Measurements from ENCODE around the gene SH3RF3.

SH3RF3 gene

DNA sequence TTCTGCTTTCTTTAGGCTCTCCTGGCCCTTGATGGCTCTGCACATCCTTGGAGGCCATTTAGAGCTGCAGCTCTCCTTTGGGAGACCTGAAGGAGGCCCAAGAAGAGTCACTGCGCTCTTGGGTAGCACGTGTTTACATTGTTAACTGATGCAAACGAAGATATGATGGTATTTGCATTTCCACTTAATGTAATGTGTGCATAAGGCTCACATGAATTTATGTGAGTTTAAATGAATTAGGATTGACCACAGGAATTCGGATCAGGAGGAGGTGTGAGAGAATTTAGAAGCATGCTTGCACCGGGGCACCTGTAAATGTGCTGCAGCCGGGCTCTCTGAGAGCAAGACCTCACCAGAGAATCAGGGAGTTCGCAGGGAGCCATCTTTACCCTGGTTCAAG is 7.5 kb downstream of the SH3RF3 start:
- TF ChIP-seq CTCF (IDR thresholded peaks at IDR 0.05): no peak
- Mint-ChIP-seq H3K4me1 (peaks cover 66% of the 10 kb centered on the region), H3K36me3 (ENCODE audit: low read depth) (no peaks in the 10 kb centered on the region), H3K27ac (no peak overlapping the region), H3K4me3 (no peak overlapping the region), H3K9me3 (no peaks in the 10 kb centered on the region), H3K27me3 (ENCODE audit: low read depth, poor library complexity) (peaks cover 12% of the 10 kb centered on the region)
- no peak for DNase-seq

- Mint-ChIP-seq H3K9me3 (no peaks in the 10 kb centered on the region), H3K27me3 (ENCODE audit: low read depth, poor library complexity) (peaks cover 12% of the 10 kb centered on the region), H3K4me1 (peaks cover 67% of the 10 kb centered on the region), H3K27ac (no peak overlapping the region), H3K4me3 (no peak overlapping the region), H3K36me3 (ENCODE audit: low read depth) (no peaks in the 10 kb centered on the region)
- DNase-seq: no peak
- no peak for TF ChIP-seq CTCF (IDR thresholded peaks at IDR 0.05)
These were observed 8.6 kb downstream of the SH3RF3 start for GRCh38 chr2:109137616-109138015.

GRCh38 chr2:109138449-109138848 is 9.4 kb downstream of the SH3RF3 start:
- no peak for DNase-seq
- H3K4me1 Mint-ChIP-seq: peaks cover 69% of the 10 kb centered on the region
- H3K27ac Mint-ChIP-seq: no peak overlapping the region
- H3K4me3 Mint-ChIP-seq: no peak overlapping the region
- no peaks in the 10 kb centered on the region for H3K9me3 Mint-ChIP-seq
- H3K27me3 Mint-ChIP-seq (ENCODE audit: low read depth, poor library complexity): peaks cover 17% of the 10 kb centered on the region
- no peaks in the 10 kb centered on the region for H3K36me3 Mint-ChIP-seq (ENCODE audit: low read depth)
- TF ChIP-seq CTCF (IDR thresholded peaks at IDR 0.05): no peak

- peaks cover 17% of the 10 kb centered on the region for H3K27me3 Mint-ChIP-seq (ENCODE audit: low read depth, poor library complexity)
- H3K9me3 Mint-ChIP-seq: no peaks in the 10 kb centered on the region
- H3K4me1 Mint-ChIP-seq: peaks cover 66% of the 10 kb centered on the region
- H3K27ac Mint-ChIP-seq: no peak overlapping the region
- no peak for TF ChIP-seq CTCF (IDR thresholded peaks at IDR 0.05)
- no peaks in the 10 kb centered on the region for H3K36me3 Mint-ChIP-seq (ENCODE audit: low read depth)
- no peak overlapping the region for H3K4me3 Mint-ChIP-seq
- no peak for DNase-seq
These were observed 10.0 kb downstream of the SH3RF3 start for GRCh38 chr2:109139002-109139401.

- H3K27me3 Mint-ChIP-seq (ENCODE audit: low read depth, poor library complexity): peaks cover 17% of the 10 kb centered on the region
- H3K27ac Mint-ChIP-seq: no peak overlapping the region
- H3K4me1 Mint-ChIP-seq: peaks cover 61% of the 10 kb centered on the region
These were observed 10.9 kb downstream of the SH3RF3 start for GRCh38 chr2:109139865-109140396.

More at GRCh38 chr2:109139865-109140396, 10.9 kb downstream of the SH3RF3 start:
- Mint-ChIP-seq H3K4me3 (no peak overlapping the region), H3K9me3 (no peaks in the 10 kb centered on the region), H3K36me3 (ENCODE audit: low read depth) (no peaks in the 10 kb centered on the region)
- no peak for TF ChIP-seq CTCF (IDR thresholded peaks at IDR 0.05)
- DNase-seq: no peak
